ENCODE data around the gene CLDN7. TPM values are rescaled to one million over a fixed set of nuclear protein-coding genes. Genes with fewer than 3 reads are reported as not detected.

The CLDN7 gene
- total and polyA plus RNA-seq, 2 experiments from 2014 or later, result 0.51 to 0.83 TPM

GRCh38 chr17:7219812-7220592, 42.3 kb downstream of the CLDN7 start, which contains the start of the genes ACADVL and DLG4:
Gene ACADVL (plus strand): TSS chr17:7219938. CDS start chr17:7219985, 47 bp downstream.
Gene DLG4 (minus strand): TSS chr17:7219836.
- Histone ChIP-seq H3K9me3 (ENCODE audit: low read depth) (no peaks in the 10 kb centered on the region), H3K36me3 (peaks cover 28% of the 10 kb centered on the region), H3K4me1 (ENCODE audit: low read depth) (peaks cover 32% of the 10 kb centered on the region), H3K27me3 (no peaks in the 10 kb centered on the region), H3K27ac (peak within 1 kb of the TSS; percentile 81), H3K4me3 (peak within 1 kb of the TSS; percentile 82)
- DNase-seq (ENCODE audit: low read depth in 1 of 2, low spot score in 1 of 2), result peak; percentile 90 to 94
- TF ChIP-seq, protein P1, sequence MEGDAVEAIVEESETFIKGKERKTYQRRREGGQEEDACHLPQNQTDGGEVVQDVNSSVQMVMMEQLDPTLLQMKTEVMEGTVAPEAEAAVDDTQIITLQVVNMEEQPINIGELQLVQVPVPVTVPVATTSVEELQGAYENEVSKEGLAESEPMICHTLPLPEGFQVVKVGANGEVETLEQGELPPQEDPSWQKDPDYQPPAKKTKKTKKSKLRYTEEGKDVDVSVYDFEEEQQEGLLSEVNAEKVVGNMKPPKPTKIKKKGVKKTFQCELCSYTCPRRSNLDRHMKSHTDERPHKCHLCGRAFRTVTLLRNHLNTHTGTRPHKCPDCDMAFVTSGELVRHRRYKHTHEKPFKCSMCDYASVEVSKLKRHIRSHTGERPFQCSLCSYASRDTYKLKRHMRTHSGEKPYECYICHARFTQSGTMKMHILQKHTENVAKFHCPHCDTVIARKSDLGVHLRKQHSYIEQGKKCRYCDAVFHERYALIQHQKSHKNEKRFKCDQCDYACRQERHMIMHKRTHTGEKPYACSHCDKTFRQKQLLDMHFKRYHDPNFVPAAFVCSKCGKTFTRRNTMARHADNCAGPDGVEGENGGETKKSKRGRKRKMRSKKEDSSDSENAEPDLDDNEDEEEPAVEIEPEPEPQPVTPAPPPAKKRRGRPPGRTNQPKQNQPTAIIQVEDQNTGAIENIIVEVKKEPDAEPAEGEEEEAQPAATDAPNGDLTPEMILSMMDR (IDR thresholded peaks at IDR 0.05; ENCODE audit: low read depth, low read length), result no peak

GRCh38 chr17:7219229-7219811, 43.0 kb downstream of the CLDN7 start:
- no peaks in the 10 kb centered on the region for H3K9me3 ChIP-seq (ENCODE audit: low read depth)
- TF ChIP-seq, protein P1 (IDR thresholded peaks at IDR 0.05; ENCODE audit: low read depth, low read length), result no peak
- H3K4me3 ChIP-seq, result peak overlapping the region; percentile 82
- no peak for DNase-seq (ENCODE audit: low read depth in 1 of 2, low spot score in 1 of 2)
- no peaks in the 10 kb centered on the region for H3K27me3 ChIP-seq
- H3K27ac ChIP-seq, result peak overlapping the region; percentile 81
- H3K4me1 ChIP-seq (ENCODE audit: low read depth), result peaks cover 32% of the 10 kb centered on the region
- H3K36me3 ChIP-seq, result peaks cover 23% of the 10 kb centered on the region

DNA sequence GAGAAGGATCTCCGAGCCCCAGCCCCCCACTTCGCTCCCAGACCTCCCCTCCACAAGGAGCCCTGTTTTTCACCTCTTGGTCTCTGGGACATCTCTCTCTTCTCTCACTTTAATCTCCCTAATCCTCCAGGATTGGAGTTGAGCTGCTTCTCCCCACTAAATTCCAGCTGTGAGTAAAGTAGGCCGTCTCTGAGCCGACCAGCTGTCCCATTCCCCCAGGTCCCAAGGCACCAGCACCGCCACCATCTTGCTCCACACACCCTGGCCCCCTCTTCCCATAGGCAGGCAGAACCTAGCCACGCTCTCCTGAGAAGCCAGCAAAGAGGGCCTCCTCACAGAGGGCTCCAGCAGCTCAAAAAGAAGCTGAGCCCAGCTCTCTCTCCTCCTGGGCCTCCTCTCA, 43.5 kb downstream of the CLDN7 start:
- Histone ChIP-seq H3K9me3 (ENCODE audit: low read depth) (no peaks in the 10 kb centered on the region), H3K4me3 (no peak overlapping the region), H3K4me1 (ENCODE audit: low read depth) (peaks cover 32% of the 10 kb centered on the region), H3K36me3 (peaks cover 19% of the 10 kb centered on the region), H3K27ac (peak overlapping the region; percentile 81), H3K27me3 (no peaks in the 10 kb centered on the region)
- TF ChIP-seq, protein P1 (IDR thresholded peaks at IDR 0.05; ENCODE audit: low read depth, low read length), result no peak
- DNase-seq (ENCODE audit: low read depth in 1 of 2, low spot score in 1 of 2), result no peak

- H3K4me1 ChIP-seq (ENCODE audit: low read depth), result peaks cover 32% of the 10 kb centered on the region
- peak overlapping the region; percentile 81 for H3K27ac ChIP-seq
These were observed 44.1 kb downstream of the CLDN7 start for GRCh38 chr17:7218166-7218565.

More at GRCh38 chr17:7218166-7218565, 44.1 kb downstream of the CLDN7 start:
- H3K36me3 ChIP-seq, result peaks cover 13% of the 10 kb centered on the region
- DNase-seq (ENCODE audit: low read depth in 1 of 2, low spot score in 1 of 2), result peak in 1 of 2 donors; percentile 64
- H3K9me3 ChIP-seq (ENCODE audit: low read depth), result no peaks in the 10 kb centered on the region
- TF ChIP-seq, protein P1 (IDR thresholded peaks at IDR 0.05; ENCODE audit: low read depth, low read length), result no peak
- H3K27me3 ChIP-seq, result no peaks in the 10 kb centered on the region
- H3K4me3 ChIP-seq, result peak overlapping the region; percentile 61
